Neural crest cell (in vitro differentiated cells): Measurements from ENCODE around the gene LPCAT1. TPM values are rescaled to one million over a fixed set of nuclear protein-coding genes. Genes with fewer than 3 reads are reported as not detected.

Source experiments
- DNase-seq: peaks from one replicate; pipeline ENCODE4 v3.0.0; 2021; ENCODE audit warnings: low read depth, mixed read lengths, low spot score
- H3K27ac Mint-ChIP-seq: one replicate; pipeline ENCODE4 v1.8.0; 2021; ENCODE audit warnings: mild to moderate bottlenecking, mixed read lengths; ENCODE audit not compliant: unreplicated experiment
- H3K27me3 Mint-ChIP-seq: 2 replicates; pipeline ENCODE4 v1.8.0; 2021; ENCODE audit warnings: low read depth, mild to moderate bottlenecking, mixed read lengths
- H3K36me3 Mint-ChIP-seq: 2 replicates; pipeline ENCODE4 v1.8.0; 2021; ENCODE audit warnings: low read depth, mild to moderate bottlenecking, mixed read lengths
- H3K4me1 Mint-ChIP-seq: 2 replicates; pipeline ENCODE4 v1.8.0; 2021; ENCODE audit warnings: mixed read lengths
- H3K4me3 Mint-ChIP-seq: one replicate; pipeline ENCODE4 v1.8.0; 2021; ENCODE audit warnings: mild to moderate bottlenecking, mixed read lengths
- H3K9me3 Mint-ChIP-seq: 2 replicates; pipeline ENCODE4 v1.8.0; 2021; ENCODE audit warnings: mixed read lengths
- CTCF ChIP-seq: fragments of 200-600 bp; sonication (generic); conservative IDR thresholded peaks from 2 replicates; pipeline ENCODE4 v1.5.0; 2021; ENCODE audit warnings: antibody characterized with exemption, mild to moderate bottlenecking
- total RNA-seq: library from RNA; stranded (reverse); gene quantifications from 2 replicates; pipeline ENCODE4 v1.2.1, GENCODE V29; 2021

LPCAT1 gene
- total RNA-seq, 1 donor from 2014 or later = 111 TPM

- H3K4me1 Mint-ChIP-seq = no peaks in the 10 kb centered on the region
- no peak for TF ChIP-seq CTCF
- H3K27me3 Mint-ChIP-seq = peaks cover 12% of the 10 kb centered on the region
- no peaks in the 10 kb centered on the region for H3K9me3 Mint-ChIP-seq
- H3K27ac Mint-ChIP-seq = no peak overlapping the region
- no peak for DNase-seq
- H3K36me3 Mint-ChIP-seq = no peaks in the 10 kb centered on the region
- H3K4me3 Mint-ChIP-seq = no peak overlapping the region
Observed at GRCh38 chr5:1529498-1529897, 5.7 kb upstream of the LPCAT1 start.

- Mint-ChIP-seq H3K27me3 (peaks cover 3% of the 10 kb centered on the region), H3K27ac (no peak overlapping the region), H3K36me3 (no peaks in the 10 kb centered on the region), H3K4me1 (peaks cover 3% of the 10 kb centered on the region), H3K4me3 (peak overlapping the region; percentile 72), H3K9me3 (no peaks in the 10 kb centered on the region)
- TF ChIP-seq CTCF = no peak
- no peak for DNase-seq
Observed at GRCh38 chr5:1527533-1528205, 3.9 kb upstream of the LPCAT1 start.

- no peak for DNase-seq
- Mint-ChIP-seq H3K4me3 (peak overlapping the region; percentile 72), H3K27ac (no peak overlapping the region), H3K4me1 (peaks cover 13% of the 10 kb centered on the region), H3K27me3 (no peaks in the 10 kb centered on the region), H3K36me3 (no peaks in the 10 kb centered on the region), H3K9me3 (no peaks in the 10 kb centered on the region)
- no peak for TF ChIP-seq CTCF
Observed at GRCh38 chr5:1526681-1527131, 2.9 kb upstream of the LPCAT1 start.

GRCh38 chr5:1526190-1526631 lies 2.5 kb upstream of the LPCAT1 start:
- no peaks in the 10 kb centered on the region for H3K36me3 Mint-ChIP-seq
- no peak for DNase-seq
- peaks cover 15% of the 10 kb centered on the region for H3K4me1 Mint-ChIP-seq
- H3K4me3 Mint-ChIP-seq = no peak overlapping the region
- no peak overlapping the region for H3K27ac Mint-ChIP-seq
- H3K9me3 Mint-ChIP-seq = no peaks in the 10 kb centered on the region
- TF ChIP-seq CTCF = no peak
- H3K27me3 Mint-ChIP-seq = no peaks in the 10 kb centered on the region

GRCh38 chr5:1525624-1526189 lies 1.9 kb upstream of the LPCAT1 start:
- DNase-seq = no peak
- Mint-ChIP-seq H3K27me3 (no peaks in the 10 kb centered on the region), H3K9me3 (no peaks in the 10 kb centered on the region), H3K4me1 (peaks cover 15% of the 10 kb centered on the region), H3K4me3 (peak overlapping the region; percentile 35), H3K36me3 (no peaks in the 10 kb centered on the region), H3K27ac (no peak overlapping the region)
- no peak for TF ChIP-seq CTCF
